ENCODE results near the gene GPC5. TPM values are rescaled to one million over a fixed set of nuclear protein-coding genes. Genes with fewer than 3 reads are reported as not detected.

GPC5 gene
- total and polyA plus RNA-seq, 2 of the 13 experiments (the other 11 are each of a cell fraction or from before 2014, with no cell fraction given), result 0.02 to 0.07 TPM

DNA sequence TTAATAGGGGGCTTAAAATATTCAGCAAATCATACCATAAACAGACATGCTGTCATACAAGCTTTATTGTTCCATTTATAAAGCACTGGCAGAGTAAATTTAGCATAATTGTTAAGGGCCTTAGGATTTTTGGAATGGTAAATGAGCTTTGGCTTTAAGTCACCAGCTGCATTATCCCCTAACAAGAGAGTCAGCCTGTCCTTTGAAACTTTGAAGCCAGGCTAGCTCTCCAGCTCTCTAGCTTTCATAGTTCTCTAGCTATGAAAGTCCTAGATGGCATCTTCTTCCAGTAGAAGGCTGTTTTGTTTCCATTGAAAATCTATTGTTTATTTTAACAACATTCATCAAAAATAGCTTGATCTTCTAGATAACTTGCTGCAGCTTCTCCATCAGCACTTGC lies 1407.3 kb downstream of the GPC5 start (continued):
- no peak for TF ChIP-seq THYN1 (CRISPR knock-in tag; IDR thresholded peaks at IDR 0.05; ENCODE audit: borderline replicate concordance, low read depth)
- no peak for TF ChIP-seq IRF2 (CRISPR knock-in tag; IDR thresholded peaks at IDR 0.05)
- no peak for TF ChIP-seq ZBTB42 (CRISPR knock-in tag; IDR thresholded peaks at IDR 0.05)
- no peak for TF ChIP-seq ZNF354B (CRISPR knock-in tag; IDR thresholded peaks at IDR 0.05)
- TF ChIP-seq ZNF660 (CRISPR knock-in tag; IDR thresholded peaks at IDR 0.05; ENCODE audit: borderline replicate concordance, low read depth), result no peak
- TF ChIP-seq SRSF9 (IDR thresholded peaks at IDR 0.05; ENCODE audit: borderline replicate concordance, insufficient read depth, low read depth, low read length, poor library complexity, severe bottlenecking), result no peak
- TF ChIP-seq, protein P1, sequence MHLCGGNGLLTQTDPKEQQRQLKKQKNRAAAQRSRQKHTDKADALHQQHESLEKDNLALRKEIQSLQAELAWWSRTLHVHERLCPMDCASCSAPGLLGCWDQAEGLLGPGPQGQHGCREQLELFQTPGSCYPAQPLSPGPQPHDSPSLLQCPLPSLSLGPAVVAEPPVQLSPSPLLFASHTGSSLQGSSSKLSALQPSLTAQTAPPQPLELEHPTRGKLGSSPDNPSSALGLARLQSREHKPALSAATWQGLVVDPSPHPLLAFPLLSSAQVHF (CRISPR knock-in tag; IDR thresholded peaks at IDR 0.05), result no peak
- TF ChIP-seq SAFB2 (CRISPR knock-in tag; IDR thresholded peaks at IDR 0.05; ENCODE audit: borderline replicate concordance, low read depth), result no peak
- no peak for TF ChIP-seq ZNF20 (CRISPR knock-in tag; IDR thresholded peaks at IDR 0.05)
- TF ChIP-seq NCOA5 (CRISPR knock-in tag; IDR thresholded peaks at IDR 0.05), result no peak
- TF ChIP-seq MAZ (IDR thresholded peaks at IDR 0.05; ENCODE audit: borderline replicate concordance, low read depth, low read length), result no peak
- no peak for TF ChIP-seq MAZ (CRISPR knock-in tag; IDR thresholded peaks at IDR 0.05; ENCODE audit: low read depth)
- TF ChIP-seq SP2 (CRISPR knock-in tag; IDR thresholded peaks at IDR 0.05), result no peak
- no peak for TF ChIP-seq FOXK1 (CRISPR knock-in tag; IDR thresholded peaks at IDR 0.05; ENCODE audit: borderline replicate concordance, low read depth)

DNA sequence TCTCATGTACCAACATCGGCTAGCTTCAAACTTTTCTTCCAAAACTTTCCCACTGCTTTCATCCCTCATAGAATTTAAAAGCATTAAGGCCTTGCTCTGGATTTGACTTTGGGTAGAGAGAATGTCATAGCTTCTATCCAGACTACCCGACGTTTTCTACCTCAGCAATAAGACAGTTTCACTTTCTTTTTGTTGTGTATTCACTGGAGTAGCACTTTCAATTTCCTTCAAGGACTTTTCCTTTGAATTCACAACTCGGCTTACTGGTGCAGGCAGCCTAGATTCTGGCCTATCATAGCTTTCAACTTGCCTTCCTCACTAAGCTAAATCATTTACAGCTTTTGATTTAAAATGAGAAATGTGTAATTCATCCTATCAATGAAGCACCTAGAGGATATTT lies 1407.8 kb downstream of the GPC5 start:
- WGBS (ENCODE audit: low lambda C conversion rate), result 10% methylated on average over 4 of the region's 4 CpGs
- H3K4me2 ChIP-seq (ENCODE audit: low read depth, low read length), result peak overlapping the region; percentile 36
- ATAC-seq (no peak), FAIRE-seq (no peak), DNase-seq (ENCODE audit: low spot score) (no peak)
- H3K27ac ChIP-seq (ENCODE audit: extremely low read length, insufficient read depth, low read length), result no peak overlapping the region
- H3K79me2 ChIP-seq (ENCODE audit: insufficient read depth, low read length), result no peaks in the 10 kb centered on the region
- no peaks in the 10 kb centered on the region for H3K36me3 ChIP-seq (replicated peaks in 1 of 2; ENCODE audit: control insufficient read depth in 1 of 2, insufficient read depth in 2 of 2, low read length in 2 of 2)
- H3K4me3 ChIP-seq (replicated peaks in 1 of 3; ENCODE audit: insufficient read depth in 1 of 3, low read depth in 2 of 3, low read length in 3 of 3), result peak overlapping the region; percentile 7 to 32 (median 20); a peak in 3 of 6 replicates
- BruUV-seq (replicated peaks), result no TSS peak
- in situ Hi-C loops (cut with HindIII; ENCODE audit: extremely low pct_ligation_motif_present, low pct_unique_long_range_greater_than_20kb), result no loop called here
- no peaks in the 10 kb centered on the region for H3K27me3 ChIP-seq (ENCODE audit: control insufficient read depth in 1 of 2, insufficient read depth in 2 of 2, low read length in 2 of 2)
- ChIA-PET CTCF (ENCODE audit: low intra/inter-chr PET ratio, low total read pairs) (no interaction called here), POLR2A (no interaction called here)
- no peaks in the 10 kb centered on the region for H3K9me3 ChIP-seq (ENCODE audit: low read length)
- H3K4me1 ChIP-seq (ENCODE audit: insufficient read depth, low read length), result no peaks in the 10 kb centered on the region
- H3K9ac ChIP-seq (ENCODE audit: insufficient read depth, low read depth, low read length), result no peak overlapping the region
- intact Hi-C loops (cut with micrococcal nuclease; ENCODE audit: unreplicated experiment), result no loop called here
- peak overlapping the region; percentile 11 for H2AFZ ChIP-seq (ENCODE audit: low read length)
- no peaks in the 10 kb centered on the region for H4K20me1 ChIP-seq (ENCODE audit: insufficient read depth, low read length)
- TF ChIP-seq TOPORS (CRISPR knock-in tag; IDR thresholded peaks at IDR 0.05) (no peak), ZNF543 (CRISPR knock-in tag; IDR thresholded peaks at IDR 0.05) (no peak), SRF (IDR thresholded peaks at IDR 0.05; ENCODE audit: low read depth, low read length) (no peak), HHEX (CRISPR knock-in tag; IDR thresholded peaks at IDR 0.05) (no peak)
- TF ChIP-seq, protein P2, sequence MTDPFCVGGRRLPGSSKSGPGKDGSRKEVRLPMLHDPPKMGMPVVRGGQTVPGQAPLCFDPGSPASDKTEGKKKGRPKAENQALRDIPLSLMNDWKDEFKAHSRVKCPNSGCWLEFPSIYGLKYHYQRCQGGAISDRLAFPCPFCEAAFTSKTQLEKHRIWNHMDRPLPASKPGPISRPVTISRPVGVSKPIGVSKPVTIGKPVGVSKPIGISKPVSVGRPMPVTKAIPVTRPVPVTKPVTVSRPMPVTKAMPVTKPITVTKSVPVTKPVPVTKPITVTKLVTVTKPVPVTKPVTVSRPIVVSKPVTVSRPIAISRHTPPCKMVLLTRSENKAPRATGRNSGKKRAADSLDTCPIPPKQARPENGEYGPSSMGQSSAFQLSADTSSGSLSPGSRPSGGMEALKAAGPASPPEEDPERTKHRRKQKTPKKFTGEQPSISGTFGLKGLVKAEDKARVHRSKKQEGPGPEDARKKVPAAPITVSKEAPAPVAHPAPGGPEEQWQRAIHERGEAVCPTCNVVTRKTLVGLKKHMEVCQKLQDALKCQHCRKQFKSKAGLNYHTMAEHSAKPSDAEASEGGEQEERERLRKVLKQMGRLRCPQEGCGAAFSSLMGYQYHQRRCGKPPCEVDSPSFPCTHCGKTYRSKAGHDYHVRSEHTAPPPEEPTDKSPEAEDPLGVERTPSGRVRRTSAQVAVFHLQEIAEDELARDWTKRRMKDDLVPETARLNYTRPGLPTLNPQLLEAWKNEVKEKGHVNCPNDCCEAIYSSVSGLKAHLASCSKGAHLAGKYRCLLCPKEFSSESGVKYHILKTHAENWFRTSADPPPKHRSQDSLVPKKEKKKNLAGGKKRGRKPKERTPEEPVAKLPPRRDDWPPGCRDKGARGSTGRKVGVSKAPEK (CRISPR knock-in tag; IDR thresholded peaks at IDR 0.05; ENCODE audit: borderline replicate concordance), result no peak
- TF ChIP-seq, protein P3, sequence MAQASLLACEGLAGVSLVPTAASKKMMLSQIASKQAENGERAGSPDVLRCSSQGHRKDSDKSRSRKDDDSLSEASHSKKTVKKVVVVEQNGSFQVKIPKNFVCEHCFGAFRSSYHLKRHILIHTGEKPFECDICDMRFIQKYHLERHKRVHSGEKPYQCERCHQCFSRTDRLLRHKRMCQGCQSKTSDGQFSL (CRISPR knock-in tag; IDR thresholded peaks at IDR 0.05), result no peak
- TF ChIP-seq, protein P4, sequence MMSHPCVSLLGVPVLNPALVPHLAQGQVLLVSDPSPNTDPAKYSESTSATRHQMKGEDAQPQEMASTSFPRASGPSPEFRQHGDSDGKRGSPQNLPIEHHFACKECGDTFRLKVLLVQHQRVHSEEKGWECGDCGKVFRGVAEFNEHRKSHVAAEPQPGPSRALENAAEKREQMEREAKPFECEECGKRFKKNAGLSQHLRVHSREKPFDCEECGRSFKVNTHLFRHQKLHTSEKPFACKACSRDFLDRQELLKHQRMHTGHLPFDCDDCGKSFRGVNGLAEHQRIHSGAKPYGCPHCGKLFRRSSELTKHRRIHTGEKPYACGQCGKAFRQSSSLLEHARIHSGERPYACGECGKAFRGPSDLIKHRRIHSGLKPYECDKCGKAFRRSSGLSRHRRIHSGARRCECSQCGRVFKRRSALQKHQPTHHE (CRISPR knock-in tag; IDR thresholded peaks at IDR 0.05; ENCODE audit: borderline replicate concordance), result no peak

All from HepG2 (cell line).